D341Med (cell line): ENCODE measurements around the gene TRPC4AP.

ENCODE experiments used
- DNase-seq: peaks from one replicate; pipeline ENCODE4 v3.0.0; 2012; ENCODE audit warnings: low spot score

TRPC4AP gene

DNA sequence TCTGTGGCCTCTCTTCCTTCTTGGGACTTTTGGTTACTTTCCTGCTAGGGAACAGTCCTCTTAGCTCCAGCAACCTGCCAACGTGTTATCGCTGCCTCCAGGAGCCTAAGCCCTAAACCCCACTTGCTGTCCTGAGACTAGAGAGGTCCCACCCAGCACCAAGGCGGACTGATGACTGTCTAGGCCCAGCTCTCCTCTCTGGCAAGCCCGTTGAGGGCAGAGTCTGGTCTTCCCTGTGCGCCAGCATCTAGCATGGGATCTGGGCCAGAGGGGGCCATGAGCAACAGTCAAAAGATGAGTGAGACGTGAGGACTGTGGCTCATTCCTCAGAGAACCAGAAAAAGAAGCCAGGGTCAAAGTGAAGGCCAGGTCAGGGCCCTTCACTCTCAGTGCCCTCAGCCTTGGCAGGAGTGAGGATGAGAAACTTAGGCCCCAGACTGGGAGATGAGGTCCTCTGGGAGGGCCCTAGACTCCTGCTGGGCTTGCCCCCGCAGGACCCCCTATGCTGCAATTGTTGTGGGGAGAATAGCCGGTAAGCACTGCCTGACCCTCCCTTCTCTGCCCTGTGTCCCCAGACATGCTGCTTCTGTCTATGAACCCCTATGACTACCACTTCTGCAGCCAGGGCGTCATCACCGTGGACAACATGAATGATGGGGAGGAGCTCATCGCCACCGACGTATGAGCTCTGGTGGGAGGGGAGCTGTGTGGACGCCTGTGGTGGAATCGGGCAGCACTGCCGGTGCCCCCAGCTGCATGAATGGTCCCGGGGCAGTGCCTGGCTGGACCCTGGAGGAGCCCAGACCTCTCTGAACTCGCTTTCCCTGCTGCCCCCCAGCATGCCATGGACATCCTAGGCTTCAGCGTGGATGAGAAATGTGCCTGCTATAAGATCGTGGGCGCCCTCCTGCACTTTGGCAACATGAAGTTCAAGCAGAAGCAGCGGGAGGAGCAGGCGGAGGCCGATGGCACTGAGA is 106.0 kb downstream of the TRPC4AP start:
- no peak for DNase-seq

DNA sequence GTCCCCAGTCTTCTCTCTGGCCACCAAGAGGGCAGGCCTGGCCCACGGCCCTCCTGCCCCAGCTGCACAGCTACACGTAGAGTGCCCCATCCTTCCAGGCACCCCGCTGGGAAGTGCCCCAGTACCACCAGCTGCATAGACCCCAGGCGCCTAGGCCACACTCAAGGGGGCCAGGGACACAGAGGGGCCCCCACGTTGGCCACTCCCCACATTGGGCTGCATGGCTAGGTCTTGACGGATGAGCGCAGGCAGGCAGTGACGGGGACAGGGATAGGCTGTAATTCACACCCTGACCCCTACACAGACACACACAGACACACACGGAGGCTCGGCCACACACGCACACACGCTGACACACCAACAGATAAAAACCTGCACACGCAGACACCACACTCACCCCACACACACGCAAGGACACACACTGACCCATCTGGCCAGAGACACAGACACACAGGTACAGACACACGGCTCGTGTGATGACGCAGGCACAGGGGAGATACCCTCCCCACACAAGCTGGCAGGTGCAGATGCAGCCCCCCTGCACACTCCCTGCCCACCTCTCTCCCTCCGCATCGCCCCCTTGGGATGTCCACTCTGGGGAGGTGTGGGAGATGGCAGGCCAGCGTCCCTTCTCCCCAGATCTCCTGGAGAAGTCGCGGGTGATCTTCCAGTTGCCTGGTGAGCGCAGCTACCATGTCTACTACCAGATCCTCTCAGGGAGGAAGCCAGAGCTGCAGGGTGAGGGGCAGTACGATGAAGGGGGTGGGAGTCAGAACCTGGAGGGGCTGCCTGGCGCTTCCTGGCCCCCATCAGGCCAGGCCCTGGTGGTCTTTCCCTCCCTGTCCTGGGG is 106.9 kb downstream of the TRPC4AP start:
- no peak for DNase-seq

DNA sequence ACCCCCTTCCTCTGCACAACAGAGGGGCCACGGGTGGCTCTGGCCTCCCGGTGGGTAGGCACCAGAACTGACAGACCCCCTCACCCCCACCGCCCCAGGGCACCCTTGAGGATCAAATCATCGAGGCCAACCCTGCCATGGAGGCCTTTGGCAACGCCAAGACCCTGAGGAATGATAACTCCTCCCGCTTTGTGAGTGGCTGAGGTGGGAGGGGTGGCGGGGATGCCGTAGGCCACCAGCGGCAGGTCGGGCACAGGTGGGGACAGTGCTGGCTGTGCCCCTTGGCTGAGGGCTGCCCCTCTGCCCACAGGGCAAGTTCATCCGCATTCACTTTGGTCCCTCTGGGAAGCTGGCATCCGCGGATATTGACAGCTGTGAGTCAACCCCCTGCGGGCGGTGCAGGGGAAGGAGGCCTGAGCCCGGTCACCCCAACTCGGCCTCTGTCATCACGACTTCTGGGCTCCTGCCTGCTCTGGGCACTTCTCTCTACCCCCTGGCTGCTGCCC is 107.8 kb downstream of the TRPC4AP start:
- no peak for DNase-seq

DNA sequence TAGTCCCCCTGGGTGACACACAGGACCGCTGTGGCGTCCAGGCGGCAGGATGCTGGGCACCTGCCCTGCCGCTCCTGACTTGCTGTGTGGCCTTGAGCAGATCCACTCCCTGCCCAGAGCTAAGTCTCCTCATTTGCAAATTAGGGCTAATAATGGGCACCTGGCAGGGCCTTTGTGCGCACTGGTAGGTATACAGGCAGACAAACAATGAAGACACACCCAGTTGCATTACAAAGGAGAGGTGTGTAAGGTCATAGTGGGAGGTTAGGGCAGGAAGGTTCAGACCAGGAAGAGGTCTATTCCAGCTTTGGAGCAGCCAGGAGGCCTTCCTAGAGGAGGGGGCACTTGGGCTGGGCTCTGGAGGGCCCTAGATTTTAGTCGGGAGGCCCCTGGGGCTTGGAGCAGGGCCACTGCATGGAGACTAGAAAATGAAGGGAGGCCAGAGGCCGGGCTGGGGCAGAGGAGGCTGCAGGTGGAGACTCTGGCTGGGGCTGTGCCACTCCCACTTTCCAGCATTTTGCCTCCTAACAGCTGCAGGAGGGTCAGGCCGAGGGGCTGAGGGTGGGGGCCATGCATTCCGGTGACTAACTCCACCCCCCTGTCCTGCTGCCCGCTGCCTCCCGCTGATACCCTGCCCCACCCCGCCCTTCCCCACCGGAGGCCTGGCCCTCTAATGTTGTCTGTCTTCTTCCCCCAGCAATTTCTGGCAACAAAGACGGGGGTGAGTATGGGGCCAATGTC is 108.4 kb downstream of the TRPC4AP start:
- DNase-seq, result no peak

DNA sequence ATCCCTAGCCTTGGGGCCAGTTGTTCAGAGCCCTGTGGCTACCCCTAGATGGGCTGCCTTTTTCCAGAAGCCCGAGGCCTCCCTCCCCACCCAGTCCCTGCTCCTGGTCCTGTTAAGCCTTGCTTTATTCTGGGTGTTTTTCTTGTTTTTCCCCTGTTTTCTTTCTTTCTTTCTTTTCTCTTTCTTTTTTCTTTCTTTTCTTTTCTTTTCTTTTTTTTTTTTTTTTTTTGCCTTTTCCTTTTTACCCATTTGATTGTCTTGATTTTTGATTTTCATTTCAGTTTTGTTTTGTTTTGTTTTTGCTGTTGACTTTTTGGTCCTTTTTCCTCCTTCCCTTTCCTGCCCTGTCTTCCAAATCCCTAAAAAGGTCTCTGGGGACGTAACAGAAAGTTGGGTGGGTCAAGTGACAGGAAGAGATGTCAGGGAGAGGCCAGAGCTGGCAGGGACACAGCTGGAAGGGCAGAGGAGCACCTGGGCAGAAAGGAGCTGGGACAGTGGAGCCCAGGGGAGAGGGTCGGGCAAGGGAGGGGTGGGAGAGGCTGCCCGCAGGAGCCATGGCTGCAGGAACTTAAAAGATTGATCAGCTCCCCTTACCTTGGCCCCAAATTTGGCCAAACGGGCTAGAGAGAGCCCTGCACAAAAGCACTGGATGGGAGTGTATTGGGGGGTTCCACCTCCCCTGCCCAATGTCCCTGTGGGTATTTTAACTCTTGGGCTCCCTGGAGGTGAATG is 109.4 kb downstream of the TRPC4AP start:
- no peak for DNase-seq

DNA sequence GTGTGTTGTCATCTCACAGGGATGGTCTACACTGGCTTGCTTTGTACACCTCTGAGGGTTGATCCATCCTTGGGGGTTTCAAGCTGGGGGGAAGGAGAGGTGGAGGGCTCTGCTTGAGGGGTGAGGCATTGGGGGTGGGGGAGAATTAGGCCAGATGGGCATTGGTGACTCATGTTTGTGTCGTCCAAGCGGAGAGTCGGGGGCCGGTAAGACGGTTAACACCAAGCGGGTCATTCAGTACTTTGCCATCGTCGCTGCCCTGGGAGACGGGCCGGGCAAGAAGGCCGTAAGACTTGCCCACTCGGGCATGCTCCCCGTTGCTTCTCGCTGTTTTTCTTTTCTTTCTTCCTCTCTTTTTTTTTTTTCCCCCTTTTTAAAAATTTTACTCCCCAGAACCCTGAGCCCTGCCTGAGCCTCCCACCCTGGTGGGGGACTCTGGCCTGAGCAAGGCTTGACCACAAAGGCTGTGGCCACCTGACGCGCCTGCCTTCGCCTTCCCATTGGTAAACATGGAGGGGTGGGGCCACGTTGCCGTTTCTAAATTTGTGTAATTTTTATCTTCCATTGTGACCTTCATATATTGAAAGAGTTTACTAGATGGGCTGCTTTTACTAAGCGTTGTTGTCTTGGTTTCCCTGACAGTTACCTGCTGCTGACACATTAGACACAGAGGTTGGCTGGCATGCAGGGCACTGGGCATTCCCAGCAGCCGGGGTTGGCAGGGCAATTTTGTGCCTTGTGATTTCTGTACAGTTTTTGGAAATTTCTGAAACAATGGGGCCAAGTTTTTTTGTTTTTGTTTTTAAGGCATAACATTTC is 110.1 kb downstream of the TRPC4AP start:
- DNase-seq, result no peak

DNA sequence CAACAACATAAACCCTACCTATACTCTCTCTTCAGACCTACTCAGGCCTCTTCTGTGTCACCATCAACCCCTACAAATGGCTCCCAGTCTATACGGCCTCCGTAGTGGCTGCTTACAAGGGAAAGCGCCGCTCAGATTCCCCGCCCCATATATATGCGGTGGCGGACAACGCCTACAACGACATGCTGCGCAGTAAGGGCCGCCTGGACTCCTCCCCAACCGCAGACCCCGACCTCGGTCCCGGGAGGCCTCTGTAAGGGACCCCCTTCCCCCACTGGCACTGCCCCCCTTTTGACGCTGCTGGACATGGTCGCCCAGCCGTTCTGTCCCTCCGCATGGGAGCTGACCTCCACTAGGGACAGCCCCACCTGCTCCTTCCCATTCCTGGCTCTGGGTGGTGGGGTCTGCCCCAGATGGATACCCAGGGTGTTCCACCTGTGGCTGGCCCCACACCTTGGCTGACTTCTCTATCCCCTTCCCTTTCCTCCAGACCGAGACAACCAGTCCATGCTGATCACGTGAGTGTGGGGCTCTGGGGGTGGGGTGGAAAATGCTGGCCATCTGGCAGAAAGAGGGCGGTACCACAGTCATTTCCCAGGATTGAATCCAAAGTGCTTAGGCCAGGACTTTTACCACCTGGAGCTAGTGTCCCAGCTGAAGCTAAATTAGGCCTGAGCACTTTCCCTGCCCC is 111.9 kb downstream of the TRPC4AP start:
- DNase-seq, result peak; percentile 80

DNA sequence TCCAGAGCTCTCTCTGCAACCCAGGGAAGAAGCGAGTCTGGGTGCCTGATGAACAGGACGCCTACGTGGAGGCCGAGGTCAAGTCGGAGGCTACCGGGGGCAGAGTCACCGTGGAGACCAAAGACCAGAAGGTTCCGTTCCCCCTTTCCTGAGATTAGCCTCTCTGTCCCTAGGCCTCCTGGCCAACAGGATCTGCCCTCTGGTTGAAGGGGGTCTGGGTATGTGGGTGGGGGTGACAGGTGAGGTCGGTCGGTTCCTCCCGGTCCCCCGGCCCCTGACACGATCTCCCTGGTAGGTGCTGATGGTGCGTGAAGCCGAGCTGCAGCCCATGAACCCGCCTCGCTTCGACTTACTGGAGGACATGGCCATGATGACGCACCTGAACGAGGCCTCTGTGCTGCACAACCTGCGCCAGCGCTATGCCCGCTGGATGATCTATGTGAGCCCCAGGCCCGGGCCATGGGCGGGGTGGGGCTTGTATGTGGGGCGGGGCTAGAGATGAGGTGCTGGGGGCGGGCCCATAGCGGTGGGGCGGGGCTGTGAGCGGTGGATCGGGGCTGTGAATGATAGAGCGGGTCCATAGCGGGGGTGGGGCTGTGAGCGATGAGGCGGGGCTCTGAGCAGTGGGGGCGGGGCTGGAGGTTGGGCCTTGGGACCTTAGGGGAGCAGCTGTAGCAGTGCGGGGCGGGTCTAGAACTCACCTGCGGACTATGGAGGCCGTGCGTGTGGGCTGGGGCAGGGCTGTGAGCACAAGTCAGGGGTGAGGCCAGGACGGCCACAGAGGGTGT is 113.0 kb downstream of the TRPC4AP start:
- DNase-seq, result no peak

DNA sequence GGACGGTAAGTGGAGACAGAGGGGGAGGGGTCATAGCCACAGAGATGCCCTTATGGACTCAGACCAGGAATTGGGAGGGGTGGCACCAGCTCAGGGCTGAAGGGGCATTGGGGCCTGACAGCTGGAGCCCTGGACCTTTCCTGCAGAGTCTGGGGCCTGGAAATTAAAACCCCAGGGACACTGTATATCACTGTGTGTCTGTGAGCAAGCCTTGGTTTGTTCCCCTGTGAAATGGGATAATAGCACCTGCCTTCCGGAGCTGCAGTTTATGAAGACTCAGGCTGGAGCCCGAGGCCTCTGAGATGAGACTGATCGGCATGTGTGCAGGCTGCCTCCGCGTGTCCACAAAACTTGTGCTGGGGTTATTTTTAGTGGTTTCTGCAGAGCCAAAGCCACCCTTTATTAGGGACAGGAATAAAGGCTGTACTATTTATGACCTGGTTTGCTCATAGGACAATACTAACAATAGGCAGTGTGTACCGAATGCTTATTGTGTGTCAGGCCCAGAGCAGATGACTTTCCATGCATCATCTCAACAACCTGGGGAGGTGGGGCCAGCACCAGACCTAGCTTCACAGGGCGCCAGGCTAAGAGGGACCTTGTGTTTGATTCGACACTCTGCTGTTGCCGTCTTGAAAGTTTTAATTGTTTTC is 114.4 kb downstream of the TRPC4AP start:
- no peak for DNase-seq

DNA sequence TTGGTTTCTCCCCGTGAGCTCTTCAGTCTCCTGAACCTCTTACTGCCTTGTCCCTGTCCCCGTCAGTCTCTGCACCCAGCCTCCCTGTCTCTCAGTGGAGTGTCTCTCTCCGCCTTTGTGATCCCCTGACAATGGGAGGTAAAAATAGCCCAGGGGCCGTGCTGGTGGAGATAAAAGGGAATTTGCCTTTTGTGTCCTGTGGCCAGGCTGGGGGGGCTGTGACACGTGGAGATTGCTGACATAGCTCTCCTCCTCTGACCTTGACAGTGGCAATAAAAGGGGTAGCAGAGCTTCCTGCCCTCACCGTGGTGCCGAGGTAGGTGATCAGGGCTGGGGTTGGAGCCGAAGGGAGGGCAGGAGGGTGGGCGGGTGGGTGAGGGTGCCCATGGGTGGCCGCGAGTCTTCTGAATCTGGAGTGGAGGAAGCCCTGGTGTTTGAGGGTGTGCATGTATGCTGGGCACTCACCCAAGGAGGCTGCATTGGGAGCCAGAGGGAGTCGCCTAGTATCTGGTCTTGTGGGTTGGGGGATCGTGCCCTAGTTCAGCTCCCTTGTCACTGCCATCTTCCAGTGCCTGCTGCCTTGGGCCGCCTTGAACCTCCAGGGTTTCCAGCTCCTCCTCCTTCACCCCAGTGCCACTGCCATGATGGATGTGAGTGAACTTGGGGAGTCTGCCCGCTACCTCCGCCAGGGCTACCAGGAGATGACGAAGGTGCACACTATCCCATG is 115.1 kb downstream of the TRPC4AP start:
- DNase-seq, result no peak

DNA sequence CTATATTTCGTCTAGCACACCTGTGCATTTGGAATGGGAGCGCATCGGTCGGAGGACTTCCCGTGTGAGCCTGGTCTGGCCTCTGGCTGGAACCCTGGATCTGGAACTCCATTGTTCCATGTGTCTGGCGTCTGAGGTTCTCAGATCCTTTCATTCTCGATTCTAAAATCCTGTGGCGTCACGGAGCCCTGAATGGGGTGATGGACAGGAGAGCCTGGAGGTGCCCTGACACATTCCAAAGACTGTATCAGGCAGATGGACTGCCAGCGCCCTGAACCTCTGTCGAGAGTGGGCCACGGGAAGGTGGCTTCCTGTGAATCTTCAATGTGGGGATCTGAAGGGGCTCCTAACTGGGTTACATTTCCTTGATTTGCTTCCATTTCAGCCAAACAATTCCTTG is 116.3 kb downstream of the TRPC4AP start:
- no peak for DNase-seq

DNA sequence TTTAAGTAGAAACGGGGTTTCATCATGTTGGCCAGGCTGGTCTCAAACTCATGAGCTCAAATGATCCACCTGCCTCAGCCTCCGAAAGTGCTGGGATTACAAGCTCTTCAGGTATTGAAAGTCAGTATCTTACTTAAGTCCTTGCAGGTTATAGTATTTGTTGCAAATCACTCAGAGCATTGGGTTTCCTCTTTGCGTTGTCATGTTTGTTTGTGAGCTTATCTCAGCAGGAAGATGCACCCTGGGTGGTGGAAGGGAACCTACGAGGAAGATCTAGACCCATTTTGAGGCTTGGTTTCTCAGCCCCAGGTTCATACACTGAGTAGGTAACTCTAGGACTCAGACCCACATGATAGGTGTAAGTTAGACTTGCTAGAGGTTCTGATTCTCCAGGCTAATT is 118.4 kb downstream of the TRPC4AP start:
- no peak for DNase-seq

DNA sequence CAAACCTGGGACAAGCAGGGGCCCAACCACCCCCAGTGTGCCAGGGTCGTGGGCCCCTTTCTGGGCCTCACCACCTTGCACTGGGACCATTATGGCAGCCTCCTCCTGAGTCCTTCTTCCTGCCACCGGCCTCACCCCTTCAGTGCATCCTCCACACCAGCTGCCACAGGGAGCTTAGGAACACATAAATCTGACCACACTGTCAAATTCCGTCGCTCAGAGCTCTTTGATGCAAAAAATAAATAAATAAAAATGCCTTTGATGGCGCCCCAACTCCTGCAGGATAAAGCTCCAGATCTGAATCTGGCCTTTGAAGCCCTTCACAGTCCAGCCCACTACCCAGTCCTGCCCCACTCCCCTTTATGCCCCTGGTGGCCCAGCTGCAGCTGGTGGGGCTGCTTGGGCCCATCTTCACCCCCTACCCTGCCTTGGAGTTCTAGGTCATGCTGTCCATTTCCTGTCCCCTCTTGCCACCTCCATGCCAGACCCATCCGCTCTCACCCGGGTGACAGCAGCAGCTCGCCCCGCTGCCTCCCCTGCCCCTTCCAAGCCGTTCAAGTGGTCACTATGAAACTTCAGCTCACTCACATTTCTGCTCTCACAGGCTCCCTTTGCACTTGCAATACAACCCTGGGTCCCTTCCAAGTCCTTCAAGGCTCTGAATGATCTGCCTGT is 120.9 kb downstream of the TRPC4AP start:
- DNase-seq, result no peak

DNA sequence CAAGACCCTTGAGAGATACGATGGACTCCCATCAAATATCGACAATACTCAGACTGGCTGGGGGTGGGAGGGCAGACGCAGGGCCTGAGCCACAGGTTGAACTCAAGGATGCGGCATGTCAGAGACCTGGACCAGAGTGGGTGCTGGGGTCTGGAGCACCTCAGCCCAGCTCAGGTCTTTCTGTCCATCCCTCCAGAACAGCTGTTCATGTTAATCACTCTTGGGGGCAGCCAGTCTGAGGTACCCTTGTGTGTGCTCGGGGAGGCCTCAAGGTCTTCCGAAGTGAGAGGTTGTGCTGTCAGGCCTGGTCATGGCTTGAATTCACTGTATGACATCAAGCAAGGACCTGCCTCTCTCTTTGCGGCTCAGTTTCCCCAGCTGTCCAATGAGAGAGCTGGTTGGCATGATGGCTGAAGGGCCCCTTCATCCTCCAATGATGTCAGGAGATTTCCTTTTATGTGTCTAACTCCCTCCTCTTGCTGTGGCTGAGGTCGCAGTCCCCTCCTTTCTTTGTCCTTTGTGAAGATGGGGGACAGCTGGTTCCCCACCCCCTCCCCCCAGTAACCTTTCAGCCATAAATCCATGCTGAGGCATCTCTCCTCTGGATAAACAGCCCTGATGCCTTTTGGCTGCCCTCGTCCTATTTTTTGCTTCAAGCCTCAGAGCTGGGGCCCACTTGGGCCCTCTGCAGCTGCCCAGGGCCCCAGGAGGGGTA is 121.6 kb downstream of the TRPC4AP start:
- DNase-seq, result no peak

DNA sequence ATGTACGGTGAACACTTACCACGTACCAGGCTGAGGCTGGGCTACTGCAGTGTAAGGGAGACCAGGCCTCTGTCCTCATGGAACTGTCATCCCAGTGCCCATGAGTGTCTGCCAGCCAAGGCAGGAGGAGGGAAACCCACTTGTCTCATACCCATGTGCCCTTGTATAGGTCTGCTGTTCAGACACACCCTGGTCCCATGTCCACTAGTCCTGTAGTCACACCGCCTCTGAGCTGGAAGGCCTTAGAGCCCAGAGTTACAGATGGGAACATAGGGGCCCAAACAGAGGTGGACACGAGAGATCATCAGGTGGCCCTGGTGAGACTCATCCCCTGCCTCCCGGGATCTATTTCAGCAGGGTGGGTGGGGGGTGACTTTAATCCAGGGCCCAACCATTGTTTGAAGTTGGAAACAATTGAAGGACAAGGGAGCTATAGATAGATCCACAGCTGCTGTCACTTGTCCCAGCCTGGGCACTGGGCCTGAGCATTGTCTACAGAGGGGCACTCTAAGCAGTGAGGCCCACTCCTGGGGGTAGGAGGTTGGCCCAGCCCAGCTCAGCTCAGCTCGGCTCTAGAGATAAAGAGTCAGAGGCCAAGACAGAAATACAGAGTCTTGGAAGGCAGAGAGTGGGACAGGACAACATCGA is 122.3 kb downstream of the TRPC4AP start:
- DNase-seq, result no peak
